Tibial nerve (tissue), 4 donors: Measurements from ENCODE around the gene SORCS3. TPM values are rescaled to one million over a fixed set of nuclear protein-coding genes. Genes with fewer than 3 reads are reported as not detected.
A peak's percentile ranks its signal among the peaks of the same experiment; 100 is the strongest.

Source experiments
- DNase-seq, 2 donors: peaks; one replicate each; pipeline ENCODE4 v3.0.0-alpha.2; 2019; ENCODE audit warnings: low spot score in 2 of 2
- H3K27ac ChIP-seq, 4 donors: fragments of 200-600 bp; sonication (generic) in 3 of 4; one replicate each; pipeline ENCODE4 v1.5.1; 2017 to 2019; ENCODE audit warnings: mild to moderate bottlenecking in 1 of 4
- H3K27me3 ChIP-seq, 2 donors: fragments of 200-600 bp; sonication (generic) in 1 of 2; one replicate each; pipeline versions ENCODE4 v1.5.1 to v1.6.0; 2017 to 2019
- H3K36me3 ChIP-seq, 3 donors: fragments of 200-600 bp; sonication (generic); one replicate each; pipeline ENCODE4 v1.5.1; 2018 to 2019
- H3K4me1 ChIP-seq, 4 donors: fragments of 200-600 bp; sonication (generic) in 3 of 4; one replicate each; pipeline ENCODE4 v1.5.1; 2017 to 2019
- H3K4me3 ChIP-seq, 4 donors: fragments of 200-600 bp; sonication (generic) in 3 of 4; one replicate each; pipeline ENCODE4 v1.5.1; 2017 to 2019; ENCODE audit warnings: mild to moderate bottlenecking in 1 of 4, moderate library complexity in 1 of 4
- H3K9me3 ChIP-seq, 4 donors: fragments of 200-600 bp; sonication (generic) in 3 of 4; one replicate each; pipeline ENCODE4 v1.5.1; 2017 to 2019
- EP300 ChIP-seq, 2 donors: sonication (generic); formaldehyde crosslinking; IDR thresholded peaks; one replicate each; pipeline ENCODE4 v1.6.1; 2017; ENCODE audit warnings: antibody characterized with exemption in 2 of 2, mild to moderate bottlenecking in 1 of 2
- POLR2A ChIP-seq, 2 donors: fragments of 450-650 bp; IDR thresholded peaks; one replicate each; pipeline ENCODE4 v1.6.1; 2017; ENCODE audit warnings: antibody characterized with exemption in 2 of 2, mild to moderate bottlenecking in 2 of 2, moderate library complexity in 2 of 2
- WGBS, 2 donors: methylation state at CpG; one replicate each; pipeline ENCODE4 v1.1.5; 2018; 5-methylcytosine and 5-hydroxymethylcytosine counted together
- total RNA-seq, 4 donors: library from RNA; depleted of rRNA; stranded (reverse); fragments of >200 nt; gene quantifications; one replicate each; pipeline ENCODE4 v1.1.0, GENCODE V29; 2016
- TF ChIP-seq, protein P1 (sequence below), 5 experiments: fragments of 200-600 bp in 3 of 5; fragments of 450-650 bp in 2 of 5; sonication (generic) in 3 of 5; IDR thresholded peaks; one replicate each; pipeline ENCODE4 v1.5.1; 2016 to 2019; ENCODE audit warnings: antibody characterized with exemption in 5 of 5, mild to moderate bottlenecking in 3 of 5, moderate library complexity in 2 of 5

SORCS3 gene
- total RNA-seq, 4 donors from 2014 or later, result 1.8 to 3.9 (median 3.2) TPM

DNA sequence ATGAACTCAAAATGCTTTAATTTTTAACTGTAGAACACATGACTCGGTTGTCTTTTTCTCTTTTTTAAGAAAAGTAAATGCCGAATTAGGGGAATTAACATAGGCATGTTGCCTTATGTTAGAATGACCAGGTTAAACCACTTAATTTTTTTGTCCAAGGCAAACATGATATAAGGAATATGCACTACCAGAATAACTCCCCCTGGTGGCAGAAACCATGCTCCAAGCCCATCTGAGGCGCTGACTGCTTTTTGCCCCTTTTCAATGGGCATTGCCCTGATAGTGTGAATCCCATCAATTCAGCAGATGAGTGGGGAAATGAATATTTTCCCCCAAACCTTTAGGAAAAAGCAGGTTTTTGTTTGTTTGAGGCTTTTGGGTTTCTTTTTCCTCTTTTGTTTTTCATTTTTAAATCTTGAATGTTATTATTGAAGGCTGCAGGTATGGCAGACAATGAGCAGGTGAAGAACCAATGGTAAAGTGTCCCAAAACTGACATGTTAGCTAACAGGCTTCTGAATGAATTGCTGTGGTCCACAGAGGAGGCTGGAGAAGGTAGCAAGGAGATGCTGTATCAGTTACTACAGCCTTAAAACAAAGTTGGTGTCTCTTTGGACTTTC is 284.3 kb downstream of the SORCS3 start:
- H3K27ac ChIP-seq, result no peak overlapping the region
- H3K9me3 ChIP-seq, result no peaks in the 10 kb centered on the region
- no peaks in the 10 kb centered on the region for H3K27me3 ChIP-seq
- peak in 1 of 2 donors; percentile 53 for DNase-seq
- H3K4me3 ChIP-seq, result no peak overlapping the region
- 42 to 46% methylated on average over 3 of the region's 3 CpGs for WGBS, 2 donors
- H3K4me1 ChIP-seq, result peaks cover 0 to 7% (median 0%) of the 10 kb centered on the region in 4 donors
- no peaks in the 10 kb centered on the region for H3K36me3 ChIP-seq
- TF ChIP-seq, protein P1, sequence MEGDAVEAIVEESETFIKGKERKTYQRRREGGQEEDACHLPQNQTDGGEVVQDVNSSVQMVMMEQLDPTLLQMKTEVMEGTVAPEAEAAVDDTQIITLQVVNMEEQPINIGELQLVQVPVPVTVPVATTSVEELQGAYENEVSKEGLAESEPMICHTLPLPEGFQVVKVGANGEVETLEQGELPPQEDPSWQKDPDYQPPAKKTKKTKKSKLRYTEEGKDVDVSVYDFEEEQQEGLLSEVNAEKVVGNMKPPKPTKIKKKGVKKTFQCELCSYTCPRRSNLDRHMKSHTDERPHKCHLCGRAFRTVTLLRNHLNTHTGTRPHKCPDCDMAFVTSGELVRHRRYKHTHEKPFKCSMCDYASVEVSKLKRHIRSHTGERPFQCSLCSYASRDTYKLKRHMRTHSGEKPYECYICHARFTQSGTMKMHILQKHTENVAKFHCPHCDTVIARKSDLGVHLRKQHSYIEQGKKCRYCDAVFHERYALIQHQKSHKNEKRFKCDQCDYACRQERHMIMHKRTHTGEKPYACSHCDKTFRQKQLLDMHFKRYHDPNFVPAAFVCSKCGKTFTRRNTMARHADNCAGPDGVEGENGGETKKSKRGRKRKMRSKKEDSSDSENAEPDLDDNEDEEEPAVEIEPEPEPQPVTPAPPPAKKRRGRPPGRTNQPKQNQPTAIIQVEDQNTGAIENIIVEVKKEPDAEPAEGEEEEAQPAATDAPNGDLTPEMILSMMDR (IDR thresholded peaks at IDR 0.05), result peak in 4 of 5 experiments; percentile 30 to 54 (median 52)
- TF ChIP-seq POLR2A (IDR thresholded peaks at IDR 0.05), result no peak

DNA sequence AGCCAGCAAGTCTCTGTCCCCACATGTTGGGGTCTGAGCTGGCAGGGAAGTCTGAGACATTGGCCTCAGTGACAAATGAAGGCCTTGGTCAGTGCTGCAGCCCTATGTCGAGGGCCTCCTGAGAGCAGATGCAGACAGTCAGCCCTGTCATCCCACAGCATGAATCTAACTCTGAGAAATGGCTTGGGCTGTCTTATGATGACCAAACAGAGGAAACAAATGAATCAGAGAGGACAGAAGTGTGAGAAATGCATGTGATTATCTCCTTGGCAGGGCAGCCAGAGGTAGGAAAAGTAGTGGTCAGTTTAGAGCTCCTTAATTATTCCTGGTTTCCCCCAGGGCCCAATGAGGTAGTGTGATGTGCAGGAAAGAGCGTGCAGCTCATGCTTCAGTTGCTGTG is 287.6 kb downstream of the SORCS3 start:
- no peak overlapping the region for H3K27ac ChIP-seq
- no peak overlapping the region for H3K4me3 ChIP-seq
- no peak for DNase-seq
- 69 to 94% methylated on average over 2 of the region's 2 CpGs for WGBS, 2 donors
- H3K36me3 ChIP-seq, result no peaks in the 10 kb centered on the region
- no peaks in the 10 kb centered on the region for H3K9me3 ChIP-seq
- no peaks in the 10 kb centered on the region for H3K27me3 ChIP-seq
- peaks cover 0 to 7% (median 0%) of the 10 kb centered on the region in 4 donors for H3K4me1 ChIP-seq
- TF ChIP-seq POLR2A (IDR thresholded peaks at IDR 0.05) (no peak), EP300 (IDR thresholded peaks at IDR 0.05) (no peak)

DNA sequence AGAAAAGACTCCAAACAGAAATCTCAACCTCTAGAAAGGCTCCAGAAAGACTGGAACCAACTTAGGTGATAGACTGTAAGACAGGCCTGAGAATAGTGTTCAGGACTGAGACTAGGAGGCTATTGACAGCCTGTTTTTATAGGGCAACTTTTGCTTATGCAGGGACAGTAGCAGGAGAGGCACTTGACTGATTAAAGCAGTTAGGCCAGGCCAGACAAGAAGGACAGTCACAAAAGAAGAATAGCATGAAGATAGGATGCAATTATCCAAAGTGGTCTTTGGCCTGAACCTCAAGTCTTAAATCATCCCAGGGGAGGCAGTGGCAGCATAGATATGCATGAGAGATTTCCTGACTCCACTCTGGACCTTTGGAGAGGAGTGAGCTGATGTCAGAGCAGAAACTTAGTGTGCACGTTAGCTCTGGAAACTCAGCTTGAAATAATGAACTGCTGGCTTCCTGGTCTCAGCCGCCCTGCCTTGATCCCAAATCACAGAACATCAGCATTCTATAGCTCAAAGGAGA is 290.6 kb downstream of the SORCS3 start:
- Histone ChIP-seq H3K4me3 (no peak overlapping the region), H3K27me3 (no peaks in the 10 kb centered on the region), H3K4me1 (no peaks in the 10 kb centered on the region), H3K27ac (no peak overlapping the region), H3K9me3 (no peaks in the 10 kb centered on the region), H3K36me3 (no peaks in the 10 kb centered on the region)
- TF ChIP-seq POLR2A (IDR thresholded peaks at IDR 0.05), result no peak
- no peak for TF ChIP-seq EP300 (IDR thresholded peaks at IDR 0.05)
- TF ChIP-seq, protein P1 (IDR thresholded peaks at IDR 0.05), result no peak
- WGBS, 2 donors, result 51% methylated on average over 2 of the region's 2 CpGs
- no peak for DNase-seq

DNA sequence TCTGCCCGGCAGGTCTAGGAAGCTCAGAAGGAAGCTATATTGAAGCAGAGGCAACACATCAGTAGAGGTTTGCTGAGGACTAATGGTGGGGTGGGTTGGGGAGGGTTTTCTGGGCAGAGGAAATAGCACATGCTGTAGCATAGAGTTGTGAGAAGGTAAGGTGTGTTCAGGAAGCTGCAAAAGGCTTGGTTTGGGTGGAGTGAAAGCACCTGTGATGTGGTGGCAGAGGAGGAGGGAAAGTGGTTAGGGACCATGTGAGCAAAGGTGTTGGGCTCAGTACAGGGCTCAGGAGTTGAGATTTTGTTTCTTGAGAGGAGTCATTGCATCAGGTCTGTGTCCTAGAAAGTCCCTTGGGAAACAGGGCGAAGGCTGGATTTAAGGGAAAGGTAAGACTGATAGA is 294.6 kb downstream of the SORCS3 start:
- H3K36me3 ChIP-seq, result no peaks in the 10 kb centered on the region
- H3K4me1 ChIP-seq, result no peaks in the 10 kb centered on the region
- no peaks in the 10 kb centered on the region for H3K9me3 ChIP-seq
- DNase-seq, result no peak
- H3K27me3 ChIP-seq, result no peaks in the 10 kb centered on the region
- H3K27ac ChIP-seq, result no peak overlapping the region
- 60 to 84% methylated on average over 2 of the region's 2 CpGs for WGBS, 2 donors
- TF ChIP-seq POLR2A (IDR thresholded peaks at IDR 0.05) (no peak), EP300 (IDR thresholded peaks at IDR 0.05) (no peak)
- TF ChIP-seq, protein P1 (IDR thresholded peaks at IDR 0.05), result no peak
- no peak overlapping the region for H3K4me3 ChIP-seq

DNA sequence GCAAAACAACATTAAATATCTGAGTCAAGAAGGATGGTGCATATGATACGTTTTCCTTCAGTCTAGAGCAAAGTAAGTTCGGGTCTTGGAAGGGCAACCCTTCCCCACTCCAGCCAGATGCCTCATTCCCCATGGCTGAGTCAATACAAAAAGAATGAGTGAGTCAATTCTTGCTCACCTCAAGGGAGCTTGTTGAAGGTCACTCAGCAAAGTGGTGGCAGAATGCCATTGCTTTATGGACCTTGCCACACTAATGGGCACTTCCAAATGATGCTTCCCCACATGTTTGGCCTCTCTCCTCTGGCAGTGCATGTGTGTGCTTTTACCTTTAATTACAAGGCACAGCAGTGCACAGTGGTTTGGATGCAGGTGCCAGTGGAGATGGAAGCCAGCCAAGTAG is 296.5 kb downstream of the SORCS3 start:
- WGBS, 2 donors, result 44 to 50% methylated on average over 2 of the region's 2 CpGs

More for the DNA sequence above, 296.5 kb downstream of the SORCS3 start:
- Histone ChIP-seq H3K9me3 (no peaks in the 10 kb centered on the region), H3K27me3 (no peaks in the 10 kb centered on the region), H3K36me3 (no peaks in the 10 kb centered on the region), H3K27ac (no peak overlapping the region), H3K4me1 (no peaks in the 10 kb centered on the region), H3K4me3 (no peak overlapping the region)
- no peak for TF ChIP-seq POLR2A (IDR thresholded peaks at IDR 0.05)
- TF ChIP-seq, protein P1 (IDR thresholded peaks at IDR 0.05), result no peak
- no peak for TF ChIP-seq EP300 (IDR thresholded peaks at IDR 0.05)
- no peak for DNase-seq
